Dedifferentiated amniotic fluid mesenchymal stem cell (primary cell): Measurements from ENCODE around the gene KIT.

Experiments used
- DNase-seq: peaks from one replicate; pipeline ENCODE4 v3.0.0-alpha.2; 2016; ENCODE audit errors: extremely low spot score

KIT gene

GRCh38 chr4:54660591-54660990 lies 2.8 kb downstream of the KIT start:
- DNase-seq: no peak

GRCh38 chr4:54661169-54661568 lies 3.4 kb downstream of the KIT start:
- peak; percentile 26 for DNase-seq

GRCh38 chr4:54661686-54662085 lies 3.9 kb downstream of the KIT start:
- DNase-seq: peak; percentile 94

GRCh38 chr4:54662123-54662522 lies 4.4 kb downstream of the KIT start:
- no peak for DNase-seq

GRCh38 chr4:54662901-54663585 lies 5.3 kb downstream of the KIT start:
- DNase-seq: no peak

- DNase-seq: no peak
Measured at GRCh38 chr4:54664400-54664799, 6.6 kb downstream of the KIT start.

- DNase-seq: no peak
Measured at GRCh38 chr4:54668014-54668611, 10.4 kb downstream of the KIT start.

- no peak for DNase-seq
Measured at GRCh38 chr4:54669831-54670230, 12.1 kb downstream of the KIT start.

GRCh38 chr4:54675721-54676461 lies 18.1 kb downstream of the KIT start:
- no peak for DNase-seq

- DNase-seq: no peak
Measured at GRCh38 chr4:54676658-54677057, 18.9 kb downstream of the KIT start.

- DNase-seq: no peak
Measured at GRCh38 chr4:54677416-54677815, 19.7 kb downstream of the KIT start.

GRCh38 chr4:54677853-54678650 lies 20.3 kb downstream of the KIT start:
- DNase-seq: no peak

- no peak for DNase-seq
Measured at GRCh38 chr4:54678826-54679225, 21.1 kb downstream of the KIT start.

- no peak for DNase-seq
Measured at GRCh38 chr4:54679813-54680212, 22.1 kb downstream of the KIT start.

GRCh38 chr4:54683616-54684346 lies 26.0 kb downstream of the KIT start:
- no peak for DNase-seq

GRCh38 chr4:54685810-54686209 lies 28.1 kb downstream of the KIT start:
- no peak for DNase-seq

- DNase-seq: no peak
Measured at GRCh38 chr4:54687887-54688841, 30.4 kb downstream of the KIT start.

GRCh38 chr4:54695337-54695736 lies 37.6 kb downstream of the KIT start:
- DNase-seq: no peak

- DNase-seq: no peak
Measured at GRCh38 chr4:54695788-54696187, 38.0 kb downstream of the KIT start.

- no peak for DNase-seq
Measured at GRCh38 chr4:54696649-54697048, 38.9 kb downstream of the KIT start.
